ENCODE measurements around the gene TAS2R60. TPM values are rescaled to one million over a fixed set of nuclear protein-coding genes. Genes with fewer than 3 reads are reported as not detected.

TAS2R60 gene
- total RNA-seq, 1 donor from 2014 or later = not detected

GRCh38 chr7:143439866-143440265 is 3.4 kb upstream of the TAS2R60 start:
- DNase-seq (ENCODE audit: low read depth, low spot score) = no peak

- no peak for DNase-seq (ENCODE audit: low read depth, low spot score)
Measured at GRCh38 chr7:143444063-143444782, 970 bp downstream of the TAS2R60 start.

- DNase-seq (ENCODE audit: low read depth, low spot score) = no peak
Measured at GRCh38 chr7:143444785-143445184, 1.5 kb downstream of the TAS2R60 start.

GRCh38 chr7:143447466-143447865 is 4.2 kb downstream of the TAS2R60 start:
- DNase-seq (ENCODE audit: low read depth, low spot score) = no peak

GRCh38 chr7:143448429-143448828 is 5.2 kb downstream of the TAS2R60 start:
- no peak for DNase-seq (ENCODE audit: low read depth, low spot score)

GRCh38 chr7:143449793-143450192 is 6.5 kb downstream of the TAS2R60 start:
- no peak for DNase-seq (ENCODE audit: low read depth, low spot score)

- DNase-seq (ENCODE audit: low read depth, low spot score) = no peak
Measured at GRCh38 chr7:143451122-143451521, 7.9 kb downstream of the TAS2R60 start.

- DNase-seq (ENCODE audit: low read depth, low spot score) = no peak
Measured at GRCh38 chr7:143451746-143452145, 8.5 kb downstream of the TAS2R60 start.

- DNase-seq (ENCODE audit: low read depth, low spot score) = no peak
Measured at GRCh38 chr7:143452495-143452894, 9.2 kb downstream of the TAS2R60 start.

GRCh38 chr7:143454091-143454680 is 10.9 kb downstream of the TAS2R60 start:
- DNase-seq (ENCODE audit: low read depth, low spot score) = no peak

GRCh38 chr7:143455491-143455890 is 12.2 kb downstream of the TAS2R60 start:
- no peak for DNase-seq (ENCODE audit: low read depth, low spot score)

- DNase-seq (ENCODE audit: low read depth, low spot score) = no peak
Measured at GRCh38 chr7:143455942-143456341, 12.7 kb downstream of the TAS2R60 start.

- DNase-seq (ENCODE audit: low read depth, low spot score) = no peak
Measured at GRCh38 chr7:143456992-143457793, 13.9 kb downstream of the TAS2R60 start.

GRCh38 chr7:143458263-143458662 is 15.0 kb downstream of the TAS2R60 start:
- no peak for DNase-seq (ENCODE audit: low read depth, low spot score)

- DNase-seq (ENCODE audit: low read depth, low spot score) = no peak
Measured at GRCh38 chr7:143458681-143459080, 15.4 kb downstream of the TAS2R60 start.

- DNase-seq (ENCODE audit: low read depth, low spot score) = no peak
Measured at GRCh38 chr7:143459359-143459758, 16.1 kb downstream of the TAS2R60 start.

- DNase-seq (ENCODE audit: low read depth, low spot score) = no peak
Measured at GRCh38 chr7:143460271-143460979, 17.2 kb downstream of the TAS2R60 start.

GRCh38 chr7:143462045-143462444 is 18.8 kb downstream of the TAS2R60 start:
- DNase-seq (ENCODE audit: low read depth, low spot score) = no peak

GRCh38 chr7:143463556-143463955 is 20.3 kb downstream of the TAS2R60 start:
- DNase-seq (ENCODE audit: low read depth, low spot score) = no peak

- no peak for DNase-seq (ENCODE audit: low read depth, low spot score)
Measured at GRCh38 chr7:143463957-143464356, 20.7 kb downstream of the TAS2R60 start.

- DNase-seq (ENCODE audit: low read depth, low spot score) = no peak
Measured at GRCh38 chr7:143467724-143468123, 24.5 kb downstream of the TAS2R60 start.
